Stimulated activated CD8-positive, alpha-beta memory T cell treated with anti-CD3 and anti-CD28 coated beads, Interleukin-7, amount 100 ng/mL, for 1 hour (primary cell): ENCODE measurements around the gene RNF44.

Experiments
- DNase-seq, 2 donors: peaks; one replicate each; pipeline ENCODE4 v3.0.0-alpha.2; 2020; ENCODE audit warnings: low read depth in 2 of 2

RNF44 gene

DNA sequence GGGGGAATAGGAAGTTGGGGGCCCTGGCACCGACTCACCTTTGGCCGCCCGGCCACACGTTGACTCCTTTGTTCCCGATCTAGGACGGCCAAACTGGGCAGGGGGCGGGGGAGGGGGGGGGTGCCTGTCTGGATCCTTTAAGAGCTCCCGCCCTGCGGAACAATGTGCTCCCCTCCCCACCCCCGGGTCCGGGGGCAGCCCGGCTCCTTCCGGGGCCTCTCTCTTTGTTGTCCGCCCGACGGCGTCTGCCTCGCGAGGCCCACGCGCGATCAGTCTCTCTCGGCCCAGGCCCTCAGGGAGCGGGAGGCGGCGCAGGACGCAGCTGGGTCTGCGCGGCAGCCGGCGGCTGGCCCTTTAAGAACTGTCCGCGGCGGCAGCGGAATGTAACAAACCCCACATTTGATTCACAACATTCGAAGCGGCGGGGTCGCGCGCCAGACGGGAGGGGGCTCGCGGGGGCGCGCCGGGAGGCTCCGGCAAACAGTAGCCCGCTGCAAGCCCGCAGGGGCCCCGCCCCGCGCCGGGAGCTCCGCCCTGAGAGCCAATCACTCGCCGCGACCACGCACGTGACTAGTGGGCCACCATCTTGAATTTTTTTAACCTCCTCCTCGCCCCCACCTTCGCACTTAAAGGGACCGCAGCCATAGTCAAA lies at the start of gene RNF44:
Gene RNF44, minus strand, starts transcription at position 501 of the 652 bp plus-strand sequence. CDS start 4,930 bp downstream, outside the sequence.
- DNase-seq = peak; percentile 96 to 98

DNA sequence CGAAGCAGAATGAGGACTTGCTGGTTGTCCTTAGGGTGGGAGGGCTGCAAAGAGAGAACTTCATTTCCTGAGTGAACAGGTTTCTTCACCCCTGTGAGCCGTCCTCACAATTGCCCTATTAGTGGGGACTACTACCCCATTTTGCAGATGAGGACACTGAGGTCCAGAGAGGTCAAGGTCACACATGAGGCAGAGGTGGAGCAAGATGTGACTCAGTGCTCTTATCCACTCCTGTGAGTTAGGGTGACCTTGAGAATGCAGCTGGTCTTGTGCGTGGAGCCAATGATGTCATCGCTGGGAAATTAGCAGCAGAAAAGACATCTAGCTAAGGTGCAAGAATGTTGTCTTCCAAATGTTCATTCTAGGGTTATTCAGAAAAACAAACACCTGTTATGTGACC lies 45.9 kb upstream of the RNF44 start:
- DNase-seq = no peak

- no peak for DNase-seq
Observed at GRCh38 chr5:176581361-176581760, 44.2 kb upstream of the RNF44 start.

DNA sequence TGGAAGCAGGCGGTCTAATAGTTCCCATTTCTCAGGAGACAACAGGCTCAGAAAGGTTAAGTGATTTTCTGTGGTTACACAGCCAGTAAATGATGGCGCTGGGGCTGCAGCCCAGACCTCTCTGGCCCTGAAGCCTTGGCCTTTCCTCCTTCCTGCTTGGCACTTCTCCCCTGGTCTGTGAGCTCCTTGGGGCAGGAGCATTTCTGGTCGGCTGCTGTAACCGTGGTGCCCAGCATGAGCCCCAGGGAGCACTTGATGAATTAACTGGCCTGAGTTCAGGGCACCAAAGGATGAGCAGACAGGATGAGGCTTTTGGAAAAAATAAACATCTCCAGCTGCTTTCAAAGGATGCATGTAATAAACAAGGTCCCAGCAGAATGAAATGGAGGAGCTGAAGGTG lies 42.1 kb upstream of the RNF44 start:
- no peak for DNase-seq

- DNase-seq = no peak
Observed at GRCh38 chr5:176578391-176578808, 41.2 kb upstream of the RNF44 start.

GRCh38 chr5:176577312-176578176 lies 40.3 kb upstream of the RNF44 start:
- DNase-seq = no peak

GRCh38 chr5:176575488-176576422 lies 38.6 kb upstream of the RNF44 start:
- no peak for DNase-seq

DNA sequence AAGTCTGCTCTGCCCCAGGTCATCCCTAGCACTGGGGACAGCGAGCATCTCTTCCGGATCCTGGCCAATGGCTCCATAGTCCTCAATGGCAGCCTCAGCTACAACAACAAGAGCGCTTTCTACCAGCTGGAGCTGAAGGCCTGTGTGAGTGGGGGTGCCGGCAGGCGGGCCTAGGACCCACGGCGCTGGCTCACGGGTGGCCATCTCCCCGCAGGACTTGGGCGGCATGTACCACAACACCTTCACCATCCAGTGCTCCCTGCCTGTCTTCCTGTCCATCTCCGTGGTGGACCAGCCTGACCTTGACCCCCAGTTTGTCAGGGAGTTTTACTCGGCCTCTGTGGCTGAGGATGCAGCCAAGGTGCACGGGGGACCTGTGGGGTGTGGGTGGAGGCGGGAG lies 37.9 kb upstream of the RNF44 start:
- DNase-seq = no peak

- DNase-seq = no peak
Observed at GRCh38 chr5:176574297-176574591, 37.0 kb upstream of the RNF44 start.

DNA sequence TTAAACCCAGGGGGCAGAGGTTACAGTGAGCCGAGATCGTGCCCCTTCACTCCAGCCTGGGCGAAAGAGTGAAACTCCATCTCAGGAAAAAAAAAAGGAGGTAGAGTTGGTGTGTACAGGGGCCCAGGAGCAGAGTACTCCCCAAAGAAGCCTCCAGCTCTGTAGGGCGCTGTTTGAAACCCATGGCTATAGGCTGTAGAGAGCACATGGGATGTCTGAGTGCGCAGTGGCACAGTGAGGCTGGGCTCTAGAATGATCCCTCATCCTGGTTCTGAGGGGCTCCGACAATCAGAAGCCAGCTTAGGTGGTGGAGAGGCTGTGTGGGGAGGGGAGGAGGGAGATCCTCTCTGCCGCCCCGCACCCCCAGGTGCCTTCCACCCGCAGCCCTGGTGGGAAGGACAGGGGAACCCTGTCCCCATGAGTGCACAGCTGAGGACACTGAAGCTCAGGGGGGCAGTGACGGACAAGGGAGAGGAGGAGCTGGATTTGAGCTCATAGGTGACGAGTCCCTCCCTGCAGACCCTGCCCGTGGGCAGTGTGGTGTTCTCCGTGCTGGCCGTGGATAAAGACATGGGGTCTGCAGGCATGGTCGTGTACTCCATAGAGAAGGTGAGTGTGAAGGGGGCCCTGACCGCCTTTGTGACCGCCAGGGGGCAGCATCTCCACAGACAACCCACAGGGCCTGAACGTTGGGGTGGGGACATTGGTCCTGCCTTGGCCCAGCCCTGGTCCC lies 36.5 kb upstream of the RNF44 start:
- DNase-seq = peak; percentile 51 to 76

DNA sequence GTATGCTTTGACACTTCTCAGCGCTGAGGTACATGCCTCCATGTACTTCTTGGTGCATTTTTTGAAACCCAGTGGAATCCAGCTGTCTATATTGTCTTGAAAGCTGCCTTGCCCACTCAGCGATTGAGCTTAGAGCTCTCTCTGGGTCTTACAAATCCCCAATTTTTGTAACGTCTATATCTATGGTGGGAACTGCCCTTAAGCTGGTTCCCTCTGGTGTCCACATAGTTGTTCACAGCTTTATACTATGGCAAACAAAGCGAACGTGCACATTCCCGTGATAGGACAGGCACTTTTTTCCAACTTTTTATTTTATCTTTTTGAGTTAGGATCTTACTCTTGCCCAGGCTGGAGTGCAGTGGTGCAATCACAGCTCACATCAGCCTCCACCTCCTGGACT lies 32.8 kb upstream of the RNF44 start:
- DNase-seq = no peak

DNA sequence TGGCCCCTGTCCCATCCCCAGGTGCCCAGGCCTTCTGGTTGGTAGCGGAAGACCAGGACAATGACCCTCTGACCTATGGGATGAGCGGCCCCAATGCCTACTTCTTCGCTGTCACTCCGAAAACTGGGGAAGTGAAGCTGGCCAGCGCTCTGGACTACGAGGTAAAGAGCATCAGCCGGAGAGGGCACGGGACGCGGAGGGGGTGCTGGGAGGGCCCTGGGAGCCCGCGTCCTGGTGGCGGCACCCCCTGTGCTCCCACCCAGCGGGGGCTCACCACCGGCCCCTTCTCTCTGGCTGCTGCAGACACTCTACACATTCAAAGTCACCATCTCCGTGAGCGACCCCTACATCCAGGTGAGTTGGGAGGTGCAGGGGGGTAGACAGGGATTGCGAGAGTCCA lies 31.5 kb upstream of the RNF44 start:
- no peak for DNase-seq

DNA sequence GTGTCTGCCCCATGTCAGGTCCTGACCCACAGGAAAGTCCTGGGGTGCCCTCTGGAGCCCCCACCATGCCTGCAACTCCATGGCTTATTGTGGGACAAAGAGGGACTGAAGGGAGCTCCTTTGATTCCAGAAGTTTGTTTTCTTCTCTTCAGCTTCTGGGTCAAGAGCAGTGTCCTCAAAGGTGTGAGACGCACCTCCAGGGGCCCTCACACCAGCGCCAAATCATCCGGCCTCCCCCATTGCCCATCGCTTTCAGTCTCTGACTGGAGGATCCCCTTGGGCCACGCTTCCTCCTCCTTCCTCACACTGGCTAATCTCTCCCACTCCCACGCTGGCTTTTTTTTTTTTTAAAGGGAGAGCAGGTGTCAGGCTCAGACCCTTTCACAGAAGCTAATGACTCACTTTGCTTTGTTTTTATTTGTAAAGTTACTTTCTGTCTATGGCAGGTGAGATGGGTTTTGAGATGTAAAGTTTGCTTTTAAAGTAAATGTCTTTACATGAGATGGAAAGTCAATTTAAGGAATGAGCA lies 28.6 kb upstream of the RNF44 start:
- no peak for DNase-seq

DNA sequence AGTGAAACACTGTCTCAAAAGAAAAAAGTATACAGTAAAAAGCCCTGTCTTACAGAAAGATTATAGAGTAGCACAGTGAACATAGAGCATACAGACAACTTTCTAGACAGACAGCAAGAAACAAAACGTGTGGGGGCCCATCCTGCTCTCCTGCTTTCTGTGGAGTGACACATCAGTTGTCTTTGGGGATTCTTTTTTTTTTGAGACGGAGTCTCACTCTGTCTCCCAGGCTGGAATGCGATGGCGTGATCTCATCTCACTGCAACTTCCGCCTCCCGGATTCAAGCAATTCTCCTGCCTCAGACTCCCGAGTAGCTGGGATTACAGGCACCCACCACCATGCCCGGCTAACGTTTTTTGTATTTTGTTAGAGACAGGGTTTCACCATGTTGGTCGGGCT lies 26.8 kb upstream of the RNF44 start:
- DNase-seq = no peak

DNA sequence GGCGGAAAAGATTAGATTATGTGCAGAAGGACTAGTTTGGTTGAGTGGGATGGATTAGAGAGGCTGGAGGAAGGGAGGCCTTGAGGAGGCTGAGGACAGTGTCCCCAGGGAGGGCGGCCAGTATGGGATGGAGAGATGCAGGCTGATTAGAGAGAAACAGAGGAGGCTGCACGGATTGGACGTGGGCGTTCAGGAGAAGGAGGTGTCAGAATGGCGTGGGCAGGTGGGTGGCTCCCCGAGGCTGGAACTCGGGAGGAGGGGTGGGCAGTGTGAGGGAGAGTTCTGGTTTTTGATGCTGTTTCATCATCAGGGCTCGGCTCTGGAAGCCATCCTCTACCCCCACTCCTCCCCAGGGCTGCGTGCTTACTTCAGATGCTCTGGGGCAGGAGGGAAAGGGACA lies 25.0 kb upstream of the RNF44 start:
- DNase-seq = no peak

- DNase-seq = no peak
Observed at GRCh38 chr5:176561259-176561658, 24.1 kb upstream of the RNF44 start.

DNA sequence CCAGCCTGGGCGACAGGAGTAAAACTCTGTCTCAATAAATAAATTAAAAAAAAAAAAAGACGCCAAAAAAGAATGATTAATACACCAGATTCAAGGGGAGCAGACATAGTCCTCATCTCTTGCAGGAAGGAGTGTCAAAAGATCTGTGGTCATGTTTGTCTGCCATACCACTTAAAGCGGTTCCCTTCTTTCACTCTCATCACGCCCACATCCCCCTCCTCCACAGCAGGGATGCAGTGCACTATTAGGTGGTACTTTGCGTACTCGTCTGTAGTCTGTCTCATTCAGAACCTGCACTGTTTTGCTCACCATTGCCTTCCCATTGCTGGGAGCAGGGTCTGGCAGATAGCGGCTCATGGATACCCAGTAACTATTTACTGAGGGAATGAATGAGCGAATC lies 23.2 kb upstream of the RNF44 start:
- no peak for DNase-seq

GRCh38 chr5:176559683-176560082 lies 22.5 kb upstream of the RNF44 start:
- no peak for DNase-seq

DNA sequence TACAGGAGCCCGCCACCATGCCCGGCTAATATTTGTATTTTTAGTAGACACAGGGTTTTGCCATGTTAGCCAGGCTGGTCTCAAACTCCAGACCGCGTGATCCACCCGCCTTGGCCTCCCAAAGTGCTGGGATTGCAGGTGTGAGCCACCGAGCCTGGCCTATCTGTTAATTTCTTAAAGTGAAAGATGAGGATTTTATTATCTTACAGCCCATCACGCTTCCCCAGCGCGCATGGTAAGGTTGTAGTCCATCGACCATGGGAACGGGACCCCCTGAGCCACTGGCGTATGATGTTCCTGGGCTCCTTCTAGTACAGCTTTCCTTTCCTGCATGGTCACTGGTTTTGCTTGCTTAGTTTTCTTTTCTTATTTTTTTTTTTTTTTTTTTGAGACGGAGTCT lies 20.6 kb upstream of the RNF44 start:
- DNase-seq = no peak

DNA sequence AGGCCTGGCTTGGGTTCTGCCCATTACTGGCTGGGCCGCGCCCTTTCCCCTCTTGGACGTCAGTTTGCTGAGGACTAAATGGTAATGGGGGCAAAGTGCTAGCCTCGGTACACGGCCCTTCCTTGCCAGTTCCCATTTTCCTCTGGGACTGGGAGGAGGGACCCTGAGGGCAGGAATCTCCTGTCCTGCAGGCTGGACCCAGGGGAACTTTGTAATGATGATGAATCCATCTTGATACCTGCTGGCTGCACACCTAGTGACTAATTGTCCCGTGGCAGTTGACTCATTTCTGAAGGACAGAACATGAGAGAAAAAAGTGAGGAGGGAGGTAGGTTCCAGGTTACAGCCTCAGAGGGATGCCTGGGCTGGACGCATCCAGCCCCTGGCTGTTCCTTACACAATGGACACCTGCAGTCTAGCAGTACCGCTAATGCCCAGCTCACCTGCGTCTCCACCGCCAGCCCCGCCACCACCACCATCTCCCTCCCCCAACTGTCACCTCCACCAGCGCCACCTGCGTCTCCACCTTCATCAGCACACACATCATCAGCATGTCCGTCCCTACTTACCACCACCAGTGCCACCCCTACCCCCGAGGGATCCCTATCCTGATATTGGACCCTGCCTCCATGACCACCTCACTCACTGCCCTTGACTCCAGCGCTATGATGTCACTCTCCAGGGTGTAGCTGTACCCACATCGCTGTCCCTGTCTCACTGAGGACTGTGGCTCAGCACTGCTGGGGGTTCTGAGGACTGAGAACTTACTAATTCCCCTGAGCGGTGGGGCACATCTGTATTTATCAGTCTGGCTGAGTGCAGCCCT lies 16.3 kb upstream of the RNF44 start:
- no peak for DNase-seq
